Heart left ventricle (tissue), 16 donors: ENCODE measurements around the gene PTGFRN. TPM values are rescaled to one million over a fixed set of nuclear protein-coding genes. Genes with fewer than 3 reads are reported as not detected.
A peak's percentile ranks its signal among the peaks of the same experiment; 100 is the strongest.

Experiments
- ATAC-seq, 4 donors: fragments of 200-7000 bp; cut with Tn5 transposase; one replicate each; pipeline ENCODE4 v1.9.1; 2020 to 2022; ENCODE audit warnings: moderate library complexity in 4 of 4, mild to moderate bottlenecking in 3 of 4, moderate number of reproducible peaks in 1 of 4
- DNase-seq, 5 donors: peaks; one replicate each; pipeline ENCODE4 v3.0.0-alpha.2; 2020
- H3K27ac ChIP-seq, 12 donors: fragments of 200-600 bp; sonication (generic) in 4 of 12; one replicate each; pipeline versions ENCODE4 v1.5.0 to v1.8.0; 2016 to 2022; ENCODE audit warnings: mild to moderate bottlenecking in 2 of 12
- H3K27me3 ChIP-seq, 9 donors: fragments of 200-600 bp; sonication (generic) in 2 of 9; one replicate each; pipeline versions ENCODE4 v1.5.1 to v1.8.0; 2016 to 2022; ENCODE audit warnings: mild to moderate bottlenecking in 3 of 9
- H3K36me3 ChIP-seq, 9 donors: fragments of 200-600 bp; sonication (generic) in 2 of 9; one replicate each; pipeline versions ENCODE4 v1.5.0 to v1.8.0; 2018 to 2022; ENCODE audit warnings: mild to moderate bottlenecking in 2 of 9
- H3K4me1 ChIP-seq, 12 donors: fragments of 200-600 bp; sonication (generic) in 4 of 12; one replicate each; pipeline versions ENCODE4 v1.5.0 to v1.8.0; 2016 to 2022; ENCODE audit warnings: mild to moderate bottlenecking in 3 of 12
- H3K4me3 ChIP-seq, 12 donors: fragments of 200-600 bp; sonication (generic) in 4 of 12; one replicate each; pipeline versions ENCODE4 v1.5.0 to v1.8.0; 2017 to 2022; ENCODE audit warnings: mild to moderate bottlenecking in 9 of 12, moderate library complexity in 4 of 12
- H3K9me3 ChIP-seq, 12 donors: fragments of 200-600 bp; sonication (generic) in 4 of 12; one replicate each; pipeline versions ENCODE4 v1.5.0 to v1.8.0; 2016 to 2022; ENCODE audit warnings: mild to moderate bottlenecking in 1 of 12
- POLR2A ChIP-seq, 2 donors: fragments of 450-650 bp; IDR thresholded peaks; one replicate each; pipeline ENCODE4 v1.6.1; 2017; ENCODE audit warnings: antibody characterized with exemption in 2 of 2, mild to moderate bottlenecking in 2 of 2, moderate library complexity in 2 of 2
- WGBS, 4 donors: extraction: QIAGEN DNeasy Blood & Tissue Kit in 2 of 4; methylation state at CpG; one replicate each; pipeline versions ENCODE4 v1.1.5 to v1.1.7; 2013 to 2018; 5-methylcytosine and 5-hydroxymethylcytosine counted together
- intact Hi-C, 10 donors: fragments of 100-400 bp; cut with DNase I; formaldehyde crosslinking; loops; one replicate each; pipeline versions ENCODE4 v1.11.1 to v1.14.2; 2022
- polyA plus RNA-seq, 2 donors: library from polyadenylated mRNA; stranded (reverse); fragments of 200-250 nt; gene quantifications; one replicate each; pipeline ENCODE4 v1.2.3, GENCODE V29; 2013
- total RNA-seq, 9 donors: library from RNA; depleted of rRNA in 2 of 9; stranded (reverse); fragments of >200 nt in 2 of 9; fragmentation: NEBNext Ultra II Directional in 3 of 9; extraction: Animal tissue kit (Norgen Biotek cat#: 25700) in 3 of 9; gene quantifications; one replicate each; pipeline versions ENCODE4 v1.1.0 to v1.2.4, GENCODE V29; 2016 to 2023
- TF ChIP-seq, protein P1 (sequence below), 12 donors: fragments of 200-600 bp; sonication (generic) in 4 of 12; IDR thresholded peaks; one replicate each; pipeline versions ENCODE4 v1.5.0 to v1.8.0; 2018 to 2022; ENCODE audit warnings: antibody characterized with exemption in 12 of 12, mild to moderate bottlenecking in 5 of 12
- donor health status: ischemic (EF 13 %, LVEDD 7.1; RV severe dilation, severe dysfunction).
- donor health status: healthy with polysubstance abuse.
- donor health status: DM: no; HTN: yes; CAD: no.
- donor health status: DM: no; HTN: no; CAD: no.
- donor health status: ischemic (EF 25% LVEDD 6.9; RV normal size, moderate dysfunction).
- donor health status: ischemic (EF 25% LVEDD 5.7; RV mildly dilated, moderate dysfunction).
- donor health status: healthy.
- donor health status: DM: yes; HTN: yes; CAD: no.
- donor health status: ischemic (EF 35%, LVEDD 5.7; RV mildly dilated, moderate dysfunction).
- donor health status: nonischemic (EF 11% LVEDD 7.7; RV severe dilation, severe dysfunction).
- donor health status: DM: yes; HTN: yes; CAD: no.
- donor health status: PGD.
- donor health status: ischemic (EF 29% LVEDD 5.4; RV normal size, mild dysfunction).
- donor health status: nonischemic (EF 23%, LVEDD 6.1; RV moderate dilation, normal function).

Gene PTGFRN
- total and polyA plus RNA-seq, 11 donors, result 21.5 to 231 (median 98.7) TPM

GRCh38 chr1:116942344-116942743 is 32.6 kb downstream of the PTGFRN start:
- no peak for DNase-seq
- H3K27ac ChIP-seq, result no peak overlapping the region
- TF ChIP-seq POLR2A (IDR thresholded peaks at IDR 0.05), result no peak
- TF ChIP-seq, protein P1, sequence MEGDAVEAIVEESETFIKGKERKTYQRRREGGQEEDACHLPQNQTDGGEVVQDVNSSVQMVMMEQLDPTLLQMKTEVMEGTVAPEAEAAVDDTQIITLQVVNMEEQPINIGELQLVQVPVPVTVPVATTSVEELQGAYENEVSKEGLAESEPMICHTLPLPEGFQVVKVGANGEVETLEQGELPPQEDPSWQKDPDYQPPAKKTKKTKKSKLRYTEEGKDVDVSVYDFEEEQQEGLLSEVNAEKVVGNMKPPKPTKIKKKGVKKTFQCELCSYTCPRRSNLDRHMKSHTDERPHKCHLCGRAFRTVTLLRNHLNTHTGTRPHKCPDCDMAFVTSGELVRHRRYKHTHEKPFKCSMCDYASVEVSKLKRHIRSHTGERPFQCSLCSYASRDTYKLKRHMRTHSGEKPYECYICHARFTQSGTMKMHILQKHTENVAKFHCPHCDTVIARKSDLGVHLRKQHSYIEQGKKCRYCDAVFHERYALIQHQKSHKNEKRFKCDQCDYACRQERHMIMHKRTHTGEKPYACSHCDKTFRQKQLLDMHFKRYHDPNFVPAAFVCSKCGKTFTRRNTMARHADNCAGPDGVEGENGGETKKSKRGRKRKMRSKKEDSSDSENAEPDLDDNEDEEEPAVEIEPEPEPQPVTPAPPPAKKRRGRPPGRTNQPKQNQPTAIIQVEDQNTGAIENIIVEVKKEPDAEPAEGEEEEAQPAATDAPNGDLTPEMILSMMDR (IDR thresholded peaks at IDR 0.05), result no peak
- intact Hi-C loops, result no loop called here
- WGBS, 4 donors, result 93 to 100% (median 97%) methylated on average over 1 of the region's 1 CpG
- no peak for ATAC-seq
- H3K4me1 ChIP-seq, result peaks cover 0 to 25% (median 9%) of the 10 kb centered on the region in 12 donors
- H3K36me3 ChIP-seq, result peaks cover 0 to 53% (median 17%) of the 10 kb centered on the region in 9 donors
- H3K9me3 ChIP-seq, result peaks cover 0 to 4% (median 0%) of the 10 kb centered on the region in 12 donors
- H3K27me3 ChIP-seq, result no peaks in the 10 kb centered on the region
- H3K4me3 ChIP-seq, result no peak overlapping the region

DNA sequence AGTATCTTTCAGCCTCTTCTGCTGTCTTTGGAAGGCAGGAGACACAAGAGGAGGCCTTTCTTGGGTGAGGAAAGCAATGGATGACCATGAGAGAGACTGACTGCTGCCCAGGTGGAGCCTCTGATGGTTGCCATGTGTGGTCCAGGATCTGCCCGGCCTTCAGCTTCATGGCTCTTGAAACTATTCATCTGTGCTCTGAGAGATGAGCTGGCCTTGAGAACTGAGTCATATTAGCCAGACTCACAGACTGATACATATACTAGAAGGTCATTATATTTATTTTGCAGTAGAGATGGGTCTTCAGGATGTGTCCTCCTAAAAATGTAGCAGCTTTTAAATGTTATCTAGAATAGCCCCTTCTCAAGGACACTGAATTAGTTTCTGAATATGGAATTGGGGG is 33.7 kb downstream of the PTGFRN start:
- Histone ChIP-seq H3K9me3 (peaks cover 0 to 4% (median 0%) of the 10 kb centered on the region in 12 donors), H3K36me3 (peaks cover 0 to 53% (median 17%) of the 10 kb centered on the region in 9 donors), H3K27me3 (no peaks in the 10 kb centered on the region), H3K27ac (no peak overlapping the region), H3K4me3 (no peak overlapping the region), H3K4me1 (peaks cover 0 to 36% (median 12%) of the 10 kb centered on the region in 12 donors)
- DNase-seq (no peak), ATAC-seq (no peak)
- TF ChIP-seq, protein P1 (IDR thresholded peaks at IDR 0.05), result no peak
- TF ChIP-seq POLR2A (IDR thresholded peaks at IDR 0.05), result no peak
- intact Hi-C loops, result no loop called here
- WGBS, 4 donors, result 73 to 96% (median 91%) methylated on average over 1 of the region's 1 CpG

DNA sequence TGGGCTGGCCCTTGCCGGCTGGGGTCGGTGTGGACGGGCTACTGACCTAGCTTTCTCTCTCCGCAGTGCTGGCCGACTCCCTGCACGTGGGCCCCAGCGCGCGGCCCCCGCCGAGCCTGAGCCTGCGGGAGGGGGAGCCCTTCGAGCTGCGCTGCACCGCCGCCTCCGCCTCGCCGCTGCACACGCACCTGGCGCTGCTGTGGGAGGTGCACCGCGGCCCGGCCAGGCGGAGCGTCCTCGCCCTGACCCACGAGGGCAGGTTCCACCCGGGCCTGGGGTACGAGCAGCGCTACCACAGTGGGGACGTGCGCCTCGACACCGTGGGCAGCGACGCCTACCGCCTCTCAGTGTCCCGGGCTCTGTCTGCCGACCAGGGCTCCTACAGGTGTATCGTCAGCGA is 34.9 kb downstream of the PTGFRN start:
- ATAC-seq (peak in 2 of 4 donors; percentile 4 to 8), DNase-seq (peak in 1 of 5 donors; percentile 60)
- Histone ChIP-seq H3K9me3 (no peaks in the 10 kb centered on the region), H3K4me1 (peaks cover 0 to 42% (median 18%) of the 10 kb centered on the region in 12 donors), H3K27ac (no peak overlapping the region), H3K27me3 (no peaks in the 10 kb centered on the region), H3K36me3 (peaks cover 0 to 61% (median 25%) of the 10 kb centered on the region in 9 donors), H3K4me3 (no peak overlapping the region)
- intact Hi-C loops, result no loop called here
- WGBS, 4 donors, result 89 to 95% (median 95%) methylated on average over 32 to 42 of the region's 42 CpGs
- TF ChIP-seq POLR2A (IDR thresholded peaks at IDR 0.05), result no peak
- TF ChIP-seq, protein P1 (IDR thresholded peaks at IDR 0.05), result no peak

- intact Hi-C loops, result no loop called here
- peaks cover 0 to 43% (median 21%) of the 10 kb centered on the region in 12 donors for H3K4me1 ChIP-seq
- H3K27me3 ChIP-seq, result no peaks in the 10 kb centered on the region
- no peak overlapping the region for H3K27ac ChIP-seq
- H3K9me3 ChIP-seq, result no peaks in the 10 kb centered on the region
- ATAC-seq, result no peak
- H3K36me3 ChIP-seq, result peaks cover 0 to 64% (median 32%) of the 10 kb centered on the region in 9 donors
- no peak for DNase-seq
- no peak overlapping the region for H3K4me3 ChIP-seq
- WGBS, 4 donors, result 60 to 80% (median 77%) methylated on average over 5 of the region's 5 CpGs
- no peak for TF ChIP-seq POLR2A (IDR thresholded peaks at IDR 0.05)
- TF ChIP-seq, protein P1 (IDR thresholded peaks at IDR 0.05), result no peak
These were observed 35.7 kb downstream of the PTGFRN start for GRCh38 chr1:116945421-116945820.
